HG03196 (cell line): Measurements from ENCODE around the gene PRPSAP2.

ENCODE experiments used
- ATAC-seq: cut with Tn5 transposase; IDR thresholded peaks from one replicate; pipeline ENCODE4 v1.9.1; 2021; ENCODE audit not compliant: unreplicated experiment

The PRPSAP2 gene

GRCh38 chr17:18978050-18978449 lies 120.1 kb downstream of the PRPSAP2 start:
- ATAC-seq: no peak

- no peak for ATAC-seq
Observed at GRCh38 chr17:18978655-18979054, 120.7 kb downstream of the PRPSAP2 start.
